Vagina (tissue), 2 donors: ENCODE measurements around the gene ANAPC4. TPM values are rescaled to one million over a fixed set of nuclear protein-coding genes. Genes with fewer than 3 reads are reported as not detected.

ENCODE experiments used
- DNase-seq, 2 donors: peaks; one replicate each; pipeline ENCODE4 v3.0.0-alpha.2; 2017; ENCODE audit errors: extremely low spot score in 2 of 2
- H3K27ac ChIP-seq: fragments of 200-600 bp; sonication (generic); one replicate; pipeline ENCODE4 v1.5.1; 2019
- H3K27me3 ChIP-seq: fragments of 200-600 bp; sonication (generic); one replicate; pipeline ENCODE4 v1.5.1; 2019
- H3K36me3 ChIP-seq, 2 donors: fragments of 200-600 bp; sonication (generic); one replicate each; pipeline ENCODE4 v1.5.1; 2017 to 2019
- H3K4me1 ChIP-seq: fragments of 200-600 bp; sonication (generic); one replicate; pipeline ENCODE4 v1.5.1; 2019
- H3K4me3 ChIP-seq, 2 donors: fragments of 200-600 bp; sonication (generic); 1 replicate in 1 of 2; 2 replicates in 1 of 2; pipeline ENCODE4 v1.5.1; 2016 to 2019
- H3K9me3 ChIP-seq: fragments of 200-600 bp; sonication (generic); one replicate; pipeline ENCODE4 v1.5.1; 2019
- POLR2A ChIP-seq, 2 donors: fragments of 450-650 bp; IDR thresholded peaks; one replicate each; pipeline ENCODE4 v1.6.1; 2017; ENCODE audit warnings: antibody characterized with exemption in 2 of 2, mild to moderate bottlenecking in 2 of 2, moderate library complexity in 2 of 2
- POLR2AphosphoS5 ChIP-seq, 2 donors: sonication (generic); formaldehyde crosslinking; IDR thresholded peaks; one replicate each; pipeline ENCODE4 v1.9.0; 2017; ENCODE audit warnings: antibody characterized with exemption in 2 of 2, mild to moderate bottlenecking in 2 of 2, low read depth in 1 of 2; ENCODE audit not compliant: insufficient read depth in 1 of 2
- intact Hi-C: fragments of 100-400 bp; cut with DNase I; formaldehyde crosslinking; loops from one replicate; pipeline ENCODE4 v1.15.1; 2023
- total RNA-seq: library from RNA; depleted of rRNA; stranded (reverse); fragments of >200 nt; gene quantifications from one replicate; pipeline ENCODE4 v1.2.3, GENCODE V29; 2016
- TF ChIP-seq, protein P1 (sequence below), 3 experiments: fragments of 450-650 bp in 2 of 3; fragments of 200-600 bp in 1 of 3; sonication (generic) in 1 of 3; IDR thresholded peaks; one replicate each; pipeline ENCODE4 v1.5.1; 2017 to 2019; ENCODE audit warnings: antibody characterized with exemption in 3 of 3, mild to moderate bottlenecking in 2 of 3, moderate library complexity in 2 of 3

Gene ANAPC4
- total RNA-seq, 1 donor from 2014 or later: 33.6 TPM

DNA sequence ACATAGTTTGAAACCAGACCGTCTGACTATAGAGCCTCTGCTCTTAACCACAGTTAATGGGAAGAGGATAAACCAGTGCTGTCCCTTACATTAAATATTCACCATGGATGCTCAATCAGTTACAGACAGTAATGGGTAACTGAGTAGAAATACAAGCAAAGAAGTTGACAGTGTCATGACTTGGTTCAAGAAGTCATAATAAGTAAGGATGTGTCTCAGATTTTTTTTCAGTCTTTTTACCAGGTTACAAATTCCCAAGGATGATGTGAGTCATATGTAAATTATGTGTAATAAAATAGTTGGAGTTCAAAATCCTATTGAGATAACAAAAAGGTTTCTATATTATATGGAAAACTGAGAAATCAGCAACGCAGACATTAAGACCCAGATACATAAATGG, 33.4 kb upstream of the ANAPC4 start:
- no peak overlapping the region for H3K27ac ChIP-seq
- intact Hi-C loops: no loop called here
- no peaks in the 10 kb centered on the region for H3K4me1 ChIP-seq
- H3K4me3 ChIP-seq: no peak overlapping the region
- TF ChIP-seq, protein P1, sequence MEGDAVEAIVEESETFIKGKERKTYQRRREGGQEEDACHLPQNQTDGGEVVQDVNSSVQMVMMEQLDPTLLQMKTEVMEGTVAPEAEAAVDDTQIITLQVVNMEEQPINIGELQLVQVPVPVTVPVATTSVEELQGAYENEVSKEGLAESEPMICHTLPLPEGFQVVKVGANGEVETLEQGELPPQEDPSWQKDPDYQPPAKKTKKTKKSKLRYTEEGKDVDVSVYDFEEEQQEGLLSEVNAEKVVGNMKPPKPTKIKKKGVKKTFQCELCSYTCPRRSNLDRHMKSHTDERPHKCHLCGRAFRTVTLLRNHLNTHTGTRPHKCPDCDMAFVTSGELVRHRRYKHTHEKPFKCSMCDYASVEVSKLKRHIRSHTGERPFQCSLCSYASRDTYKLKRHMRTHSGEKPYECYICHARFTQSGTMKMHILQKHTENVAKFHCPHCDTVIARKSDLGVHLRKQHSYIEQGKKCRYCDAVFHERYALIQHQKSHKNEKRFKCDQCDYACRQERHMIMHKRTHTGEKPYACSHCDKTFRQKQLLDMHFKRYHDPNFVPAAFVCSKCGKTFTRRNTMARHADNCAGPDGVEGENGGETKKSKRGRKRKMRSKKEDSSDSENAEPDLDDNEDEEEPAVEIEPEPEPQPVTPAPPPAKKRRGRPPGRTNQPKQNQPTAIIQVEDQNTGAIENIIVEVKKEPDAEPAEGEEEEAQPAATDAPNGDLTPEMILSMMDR (IDR thresholded peaks at IDR 0.05): no peak
- TF ChIP-seq POLR2A (IDR thresholded peaks at IDR 0.05): no peak
- TF ChIP-seq POLR2AphosphoS5 (IDR thresholded peaks at IDR 0.05; ENCODE audit: insufficient read depth in 1 of 2, low read depth in 1 of 2): no peak
- no peaks in the 10 kb centered on the region for H3K9me3 ChIP-seq
- H3K36me3 ChIP-seq: no peaks in the 10 kb centered on the region
- no peaks in the 10 kb centered on the region for H3K27me3 ChIP-seq
- DNase-seq: no peak

DNA sequence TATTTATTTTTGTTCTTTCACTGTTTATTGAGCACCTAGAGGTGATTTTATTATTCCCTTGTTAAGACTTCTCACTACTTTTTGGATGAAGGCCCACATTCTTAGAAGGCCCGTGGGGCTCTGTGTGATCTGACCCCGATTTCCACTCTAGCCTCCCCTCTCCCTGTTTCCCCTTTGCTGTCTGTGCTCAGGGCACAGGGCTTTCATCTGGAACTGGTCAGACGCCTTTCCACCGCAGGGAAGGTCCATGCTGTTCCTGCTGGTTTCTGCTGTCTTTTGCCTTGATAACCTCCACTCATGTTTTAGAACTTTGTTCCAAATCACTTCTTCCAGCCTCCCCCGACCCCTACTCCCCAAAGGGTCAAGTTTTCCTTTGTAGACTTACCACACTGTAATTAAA, 31.3 kb upstream of the ANAPC4 start:
- TF ChIP-seq POLR2AphosphoS5 (IDR thresholded peaks at IDR 0.05; ENCODE audit: insufficient read depth in 1 of 2, low read depth in 1 of 2) (no peak), POLR2A (IDR thresholded peaks at IDR 0.05) (no peak)
- TF ChIP-seq, protein P1 (IDR thresholded peaks at IDR 0.05): no peak
- no peaks in the 10 kb centered on the region for H3K36me3 ChIP-seq
- H3K4me3 ChIP-seq: no peak overlapping the region

DNA sequence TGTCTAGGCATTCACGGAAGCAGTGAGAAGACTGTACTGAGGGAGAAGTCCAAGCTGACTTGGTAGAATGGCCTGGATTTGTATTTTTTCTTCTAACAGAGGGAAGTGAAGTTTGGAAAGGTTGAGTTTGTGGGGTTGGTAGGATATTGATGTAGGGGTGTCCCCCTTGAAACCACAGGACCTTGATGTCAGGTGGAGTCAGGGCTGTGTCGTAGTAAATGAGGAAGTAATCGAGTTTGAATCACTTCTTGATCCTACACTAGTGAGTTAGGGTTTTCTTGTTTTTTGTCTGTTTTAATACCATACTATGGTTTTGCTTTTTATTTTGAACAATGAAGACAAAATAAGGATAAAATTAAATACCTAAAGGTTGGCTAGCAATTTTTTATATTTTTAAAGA, 30.1 kb upstream of the ANAPC4 start:
- no peaks in the 10 kb centered on the region for H3K27me3 ChIP-seq
- DNase-seq: no peak
- intact Hi-C loops: no loop called here
- H3K36me3 ChIP-seq: no peaks in the 10 kb centered on the region
- H3K27ac ChIP-seq: no peak overlapping the region
- TF ChIP-seq POLR2A (IDR thresholded peaks at IDR 0.05) (no peak), POLR2AphosphoS5 (IDR thresholded peaks at IDR 0.05; ENCODE audit: insufficient read depth in 1 of 2, low read depth in 1 of 2) (no peak)
- TF ChIP-seq, protein P1 (IDR thresholded peaks at IDR 0.05): no peak
- H3K4me3 ChIP-seq: no peak overlapping the region
- no peaks in the 10 kb centered on the region for H3K4me1 ChIP-seq
- no peaks in the 10 kb centered on the region for H3K9me3 ChIP-seq

More for the DNA sequence above, 31.3 kb upstream of the ANAPC4 start:
- Histone ChIP-seq H3K27ac (no peak overlapping the region), H3K27me3 (no peaks in the 10 kb centered on the region), H3K9me3 (no peaks in the 10 kb centered on the region), H3K4me1 (no peaks in the 10 kb centered on the region)
- DNase-seq: no peak
- intact Hi-C loops: no loop called here

GRCh38 chr4:25347473-25347872, 29.6 kb upstream of the ANAPC4 start:
- Histone ChIP-seq H3K36me3 (no peaks in the 10 kb centered on the region), H3K9me3 (no peaks in the 10 kb centered on the region), H3K4me3 (no peak overlapping the region), H3K27ac (no peak overlapping the region), H3K4me1 (no peaks in the 10 kb centered on the region), H3K27me3 (no peaks in the 10 kb centered on the region)
- intact Hi-C loops: no loop called here
- TF ChIP-seq POLR2AphosphoS5 (IDR thresholded peaks at IDR 0.05; ENCODE audit: insufficient read depth in 1 of 2, low read depth in 1 of 2): no peak
- TF ChIP-seq POLR2A (IDR thresholded peaks at IDR 0.05): no peak
- TF ChIP-seq, protein P1 (IDR thresholded peaks at IDR 0.05): no peak
- no peak for DNase-seq

DNA sequence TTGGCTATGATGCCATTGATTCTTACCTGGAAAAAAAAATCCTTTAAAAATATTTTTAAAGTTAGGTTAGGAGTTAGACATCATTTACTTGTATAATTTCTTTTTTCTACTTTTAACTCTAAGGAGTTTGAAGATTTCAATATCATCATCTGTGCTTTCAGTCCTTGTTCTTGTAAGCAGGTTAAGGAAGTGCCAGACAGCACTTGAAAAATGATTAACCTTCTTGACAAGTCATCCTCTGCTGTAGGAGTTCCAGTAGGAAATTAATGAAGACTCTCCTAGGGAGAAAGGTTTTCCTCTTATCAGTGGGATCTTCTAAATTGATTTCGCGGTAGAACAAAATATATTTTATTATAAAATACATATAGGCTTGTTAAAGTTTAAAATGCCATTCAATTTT, 29.1 kb upstream of the ANAPC4 start:
- H3K4me1 ChIP-seq: no peaks in the 10 kb centered on the region
- intact Hi-C loops: no loop called here
- TF ChIP-seq, protein P1 (IDR thresholded peaks at IDR 0.05): no peak
- TF ChIP-seq POLR2AphosphoS5 (IDR thresholded peaks at IDR 0.05; ENCODE audit: insufficient read depth in 1 of 2, low read depth in 1 of 2): no peak
- TF ChIP-seq POLR2A (IDR thresholded peaks at IDR 0.05): no peak
- H3K4me3 ChIP-seq: no peak overlapping the region
- H3K9me3 ChIP-seq: no peaks in the 10 kb centered on the region
- H3K36me3 ChIP-seq: no peaks in the 10 kb centered on the region
- H3K27ac ChIP-seq: no peak overlapping the region
- DNase-seq: no peak
- no peaks in the 10 kb centered on the region for H3K27me3 ChIP-seq
